ENCODE data around the gene HMSD.

Gene HMSD

GRCh38 chr18:63965716-63966330 is 16.7 kb downstream of the HMSD start:
- TF ChIP-seq GATA1 (IDR thresholded peaks at IDR 0.05; ENCODE audit: low read depth, low read length) (no peak), POLR2A (IDR thresholded peaks at IDR 0.05; ENCODE audit: low read length) (no peak)

GRCh38 chr18:63969942-63970808 is 21.1 kb downstream of the HMSD start, which contains the start of gene SERPINB8:
Gene SERPINB8, plus strand, starts transcription at chr18:63970081. Its CDS starts 8,228 bp downstream, at chr18:63978309.
- no peak for TF ChIP-seq POLR2A (IDR thresholded peaks at IDR 0.05; ENCODE audit: low read length)
- no peak for TF ChIP-seq GATA1 (IDR thresholded peaks at IDR 0.05; ENCODE audit: low read depth, low read length)
- peak in 1 of 2 experiments; percentile 47 for DNase-seq

More at GRCh38 chr18:63965716-63966330, 16.7 kb downstream of the HMSD start:
- no peak for DNase-seq

GRCh38 chr18:63970809-63971205 is 21.7 kb downstream of the HMSD start:
- TF ChIP-seq POLR2A (IDR thresholded peaks at IDR 0.05; ENCODE audit: low read length) (no peak), GATA1 (IDR thresholded peaks at IDR 0.05; ENCODE audit: low read depth, low read length) (no peak)
- no peak for DNase-seq

GRCh38 chr18:63971320-63972001 is 22.4 kb downstream of the HMSD start:
- no peak for DNase-seq
- TF ChIP-seq POLR2A (IDR thresholded peaks at IDR 0.05; ENCODE audit: low read length), result no peak
- no peak for TF ChIP-seq GATA1 (IDR thresholded peaks at IDR 0.05; ENCODE audit: low read depth, low read length)

GRCh38 chr18:63972002-63972376 is 22.9 kb downstream of the HMSD start:
- DNase-seq, result no peak
- TF ChIP-seq POLR2A (IDR thresholded peaks at IDR 0.05; ENCODE audit: low read length) (no peak), GATA1 (IDR thresholded peaks at IDR 0.05; ENCODE audit: low read depth, low read length) (no peak)

GRCh38 chr18:63974991-63975390 is 25.9 kb downstream of the HMSD start:
- TF ChIP-seq POLR2A (IDR thresholded peaks at IDR 0.05; ENCODE audit: low read length) (no peak), GATA1 (IDR thresholded peaks at IDR 0.05; ENCODE audit: low read depth, low read length) (no peak)
- peak in 1 of 2 experiments; percentile 6 for DNase-seq

GRCh38 chr18:63975628-63976027 is 26.5 kb downstream of the HMSD start:
- TF ChIP-seq GATA1 (IDR thresholded peaks at IDR 0.05; ENCODE audit: low read depth, low read length) (no peak), POLR2A (IDR thresholded peaks at IDR 0.05; ENCODE audit: low read length) (no peak)
- no peak for DNase-seq

GRCh38 chr18:63977040-63977439 is 27.9 kb downstream of the HMSD start:
- DNase-seq, result no peak
- no peak for TF ChIP-seq POLR2A (IDR thresholded peaks at IDR 0.05; ENCODE audit: low read length)
- TF ChIP-seq GATA1 (IDR thresholded peaks at IDR 0.05; ENCODE audit: low read depth, low read length), result no peak

- peak; percentile 22 to 44 for DNase-seq
- TF ChIP-seq POLR2A (IDR thresholded peaks at IDR 0.05; ENCODE audit: low read length), result no peak
- TF ChIP-seq GATA1 (IDR thresholded peaks at IDR 0.05; ENCODE audit: low read depth, low read length), result no peak
These were observed 30.4 kb downstream of the HMSD start for GRCh38 chr18:63979409-63979920.

- DNase-seq, result no peak
- no peak for TF ChIP-seq GATA1 (IDR thresholded peaks at IDR 0.05; ENCODE audit: low read depth, low read length)
- TF ChIP-seq POLR2A (IDR thresholded peaks at IDR 0.05; ENCODE audit: low read length), result no peak
These were observed 30.9 kb downstream of the HMSD start for GRCh38 chr18:63980027-63980426.

GRCh38 chr18:63980896-63981460 is 31.9 kb downstream of the HMSD start:
- DNase-seq, result no peak
- no peak for TF ChIP-seq GATA1 (IDR thresholded peaks at IDR 0.05; ENCODE audit: low read depth, low read length)
- TF ChIP-seq POLR2A (IDR thresholded peaks at IDR 0.05; ENCODE audit: low read length), result no peak

GRCh38 chr18:63981719-63982118 is 32.6 kb downstream of the HMSD start:
- TF ChIP-seq GATA1 (IDR thresholded peaks at IDR 0.05; ENCODE audit: low read depth, low read length) (no peak), POLR2A (IDR thresholded peaks at IDR 0.05; ENCODE audit: low read length) (no peak)
- no peak for DNase-seq

GRCh38 chr18:63982361-63982760 is 33.3 kb downstream of the HMSD start:
- no peak for TF ChIP-seq GATA1 (IDR thresholded peaks at IDR 0.05; ENCODE audit: low read depth, low read length)
- no peak for TF ChIP-seq POLR2A (IDR thresholded peaks at IDR 0.05; ENCODE audit: low read length)
- DNase-seq, result no peak

- TF ChIP-seq POLR2A (IDR thresholded peaks at IDR 0.05; ENCODE audit: low read length) (no peak), GATA1 (IDR thresholded peaks at IDR 0.05; ENCODE audit: low read depth, low read length) (no peak)
These were observed 37.8 kb downstream of the HMSD start for GRCh38 chr18:63986885-63987284.

More at GRCh38 chr18:63986885-63987284, 37.8 kb downstream of the HMSD start:
- no peak for DNase-seq

Measured in erythroblast (primary cell).